OCI-LY7 (cell line): Measurements from ENCODE around the gene PRR18.

Experiments
- EZH2phosphoT487 ChIP-seq: fragments of 200-600 bp; sonication (generic); IDR thresholded peaks from 2 replicates; pipeline ENCODE4 v1.6.1; 2018; ENCODE audit warnings: low read depth, borderline replicate concordance, mild to moderate bottlenecking, mixed run types, antibody characterized with exemption, low read length, moderate library complexity, mixed read lengths
- TF ChIP-seq, protein P1 (sequence below): fragments of 200-600 bp; sonication (generic); conservative IDR thresholded peaks from 2 replicates; pipeline ENCODE4 v1.5.1; 2014; ENCODE audit warnings: mild to moderate bottlenecking, antibody characterized with exemption, low read length, moderate library complexity, mixed read lengths

DNA sequence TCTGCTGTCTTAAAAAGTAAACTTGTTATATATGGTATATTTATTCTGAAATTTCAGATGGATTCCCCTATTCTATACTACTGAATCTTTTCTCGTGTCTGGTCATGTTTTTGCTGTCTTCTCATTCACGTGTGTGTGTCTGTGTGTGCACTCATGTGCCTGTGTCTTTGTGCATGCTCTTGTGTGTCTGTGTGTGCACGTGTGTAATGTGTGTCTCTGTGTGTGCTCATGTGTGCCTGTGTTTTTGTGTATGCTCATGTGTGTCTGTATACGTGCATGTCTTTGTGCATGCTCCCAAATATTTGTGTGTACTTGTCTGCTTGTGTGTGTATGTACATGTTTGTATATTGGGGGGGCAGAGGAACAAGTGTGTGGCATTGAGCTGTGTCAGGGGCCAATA lies 34.0 kb downstream of the PRR18 start:
- TF ChIP-seq, protein P1, sequence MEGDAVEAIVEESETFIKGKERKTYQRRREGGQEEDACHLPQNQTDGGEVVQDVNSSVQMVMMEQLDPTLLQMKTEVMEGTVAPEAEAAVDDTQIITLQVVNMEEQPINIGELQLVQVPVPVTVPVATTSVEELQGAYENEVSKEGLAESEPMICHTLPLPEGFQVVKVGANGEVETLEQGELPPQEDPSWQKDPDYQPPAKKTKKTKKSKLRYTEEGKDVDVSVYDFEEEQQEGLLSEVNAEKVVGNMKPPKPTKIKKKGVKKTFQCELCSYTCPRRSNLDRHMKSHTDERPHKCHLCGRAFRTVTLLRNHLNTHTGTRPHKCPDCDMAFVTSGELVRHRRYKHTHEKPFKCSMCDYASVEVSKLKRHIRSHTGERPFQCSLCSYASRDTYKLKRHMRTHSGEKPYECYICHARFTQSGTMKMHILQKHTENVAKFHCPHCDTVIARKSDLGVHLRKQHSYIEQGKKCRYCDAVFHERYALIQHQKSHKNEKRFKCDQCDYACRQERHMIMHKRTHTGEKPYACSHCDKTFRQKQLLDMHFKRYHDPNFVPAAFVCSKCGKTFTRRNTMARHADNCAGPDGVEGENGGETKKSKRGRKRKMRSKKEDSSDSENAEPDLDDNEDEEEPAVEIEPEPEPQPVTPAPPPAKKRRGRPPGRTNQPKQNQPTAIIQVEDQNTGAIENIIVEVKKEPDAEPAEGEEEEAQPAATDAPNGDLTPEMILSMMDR: no peak
- no peak for TF ChIP-seq EZH2phosphoT487
